K562 (cell line): ENCODE data around the gene RCC1. TPM values are rescaled to one million over a fixed set of nuclear protein-coding genes. Genes with fewer than 3 reads are reported as not detected.

Experiments used
- BACH1 ChIP-seq: fragments of 200-800 bp; sonication (Bioruptor generic); IDR thresholded peaks from 2 replicates; pipeline ENCODE4 v1.6.1; 2016; ENCODE audit warnings: missing genetic modification characterization, missing compliant biosample characterization
- BRD9 ChIP-seq: fragments of 450-650 bp; IDR thresholded peaks from 2 replicates; pipeline ENCODE4 v1.6.1; 2018; ENCODE audit warnings: low read depth; ENCODE audit not compliant: partially characterized antibody
- CCAR2 ChIP-seq: fragments of 200-400 bp; formaldehyde crosslinking; IDR thresholded peaks from 2 replicates; pipeline ENCODE4 v1.6.1; 2017; ENCODE audit warnings: mild to moderate bottlenecking, low read depth, low read length
- CGGBP1 ChIP-seq: fragments of 250-450 bp; sonication (Bioruptor Pico); IDR thresholded peaks from 2 replicates; pipeline ENCODE4 v1.9.0; 2021; ENCODE audit warnings: mild to moderate bottlenecking
- DPF2 ChIP-seq: fragments of 450-650 bp; IDR thresholded peaks from 2 replicates; pipeline ENCODE4 v1.6.1; 2016
- E2F5 ChIP-seq: sonication (generic); formaldehyde crosslinking; IDR thresholded peaks from 2 replicates; pipeline ENCODE4 v1.8.0; 2022; ENCODE audit warnings: mild to moderate bottlenecking, missing genetic modification reagents
- EWSR1 ChIP-seq: fragments of 450-650 bp; IDR thresholded peaks from 2 replicates; pipeline ENCODE4 v1.6.1; 2018; ENCODE audit warnings: borderline replicate concordance, mild to moderate bottlenecking, low read depth, moderate library complexity; ENCODE audit not compliant: partially characterized antibody
- FOSL1 ChIP-seq: fragments of 200-800 bp; sonication (Bioruptor generic); conservative IDR thresholded peaks from 2 replicates; pipeline ENCODE4 v1.6.1; 2016; ENCODE audit warnings: missing genetic modification characterization, missing compliant biosample characterization
- NONO ChIP-seq, 2 experiments: fragments of 200-400 bp in 1 of 2; fragments of 450-650 bp in 1 of 2; formaldehyde crosslinking in 1 of 2; IDR thresholded peaks; 2 replicates each; pipeline ENCODE4 v1.6.1; 2017; ENCODE audit warnings: low read depth in 2 of 2, mild to moderate bottlenecking in 2 of 2, moderate library complexity in 2 of 2, low read length in 1 of 2
- PATZ1 ChIP-seq: fragments of 250-450 bp; sonication (Bioruptor Pico); IDR thresholded peaks from 2 replicates; pipeline ENCODE4 v1.5.0; 2020; ENCODE audit warnings: mild to moderate bottlenecking, borderline replicate concordance
- POLR2H ChIP-seq: IDR thresholded peaks from 2 replicates; pipeline ENCODE4 v1.6.1; 2016; ENCODE audit warnings: missing genetic modification characterization, low read depth, mild to moderate bottlenecking, control low read depth, missing compliant biosample characterization, moderate library complexity
- POLR3A ChIP-seq: IDR thresholded peaks from 2 replicates; pipeline ENCODE4 v1.6.1; 2011; ENCODE audit warnings: borderline replicate concordance, mild to moderate bottlenecking, moderate library complexity; ENCODE audit not compliant: insufficient read length, insufficient read depth; ENCODE audit errors: extremely low read depth
- RB1 ChIP-seq: fragments of 450-650 bp; IDR thresholded peaks from 2 replicates; pipeline ENCODE4 v1.6.1; 2017; ENCODE audit warnings: low read depth, mild to moderate bottlenecking
- RBM25 ChIP-seq: fragments of 200-400 bp; formaldehyde crosslinking; IDR thresholded peaks from 2 replicates; pipeline ENCODE4 v1.6.1; 2018; ENCODE audit warnings: low read length, low read depth, moderate library complexity; ENCODE audit not compliant: severe bottlenecking
- TAF15 ChIP-seq: fragments of 200-400 bp; formaldehyde crosslinking; IDR thresholded peaks from 2 replicates; pipeline ENCODE4 v1.6.1; 2017; ENCODE audit warnings: mild to moderate bottlenecking, low read depth, low read length, moderate library complexity
- TAF9B ChIP-seq: fragments of 450-650 bp; IDR thresholded peaks from 2 replicates; pipeline ENCODE4 v1.6.1; 2018; ENCODE audit warnings: mild to moderate bottlenecking; ENCODE audit not compliant: partially characterized antibody
- TFAM ChIP-seq: fragments of 250-450 bp; sonication (Bioruptor Pico); conservative IDR thresholded peaks from 2 replicates; pipeline ENCODE4 v1.5.0; 2021; ENCODE audit warnings: mild to moderate bottlenecking, moderate library complexity
- ZHX1 ChIP-seq: fragments of 150-350 bp; conservative IDR thresholded peaks from 2 replicates; pipeline ENCODE4 v1.6.1; 2014; ENCODE audit warnings: low read length
- ZKSCAN3 ChIP-seq: fragments of 250-450 bp; sonication (Bioruptor Pico); IDR thresholded peaks from 2 replicates; pipeline ENCODE4 v1.4.0; 2020
- ZNF175 ChIP-seq: fragments of 200-800 bp; sonication (Bioruptor generic); IDR thresholded peaks from 2 replicates; pipeline ENCODE4 v1.6.1; 2016; ENCODE audit warnings: low read depth, mild to moderate bottlenecking, missing genetic modification characterization, missing compliant biosample characterization
- ZNF707 ChIP-seq: fragments of 250-450 bp; sonication (Bioruptor Pico); conservative IDR thresholded peaks from 2 replicates; pipeline ENCODE4 v1.8.0; 2022; ENCODE audit warnings: inconsistent platforms, mild to moderate bottlenecking, moderate library complexity
- ZNF717 ChIP-seq: fragments of 250-450 bp; sonication (Bioruptor Pico); IDR thresholded peaks from 2 replicates; pipeline ENCODE4 v1.5.0; 2021
- ZNF830 ChIP-seq: fragments of 250-450 bp; sonication (Bioruptor Pico); IDR thresholded peaks from 2 replicates; pipeline ENCODE4 v1.5.0; 2021; ENCODE audit warnings: mild to moderate bottlenecking
- polyA plus RNA-seq, 8 experiments: library from polyadenylated mRNA; depleted of rRNA in 4 of 8; stranded (reverse) in 5 of 8; unstranded in 3 of 8; fragments of >200 nt; fragmentation: Nextera tagmentation in 2 of 8; fragmentation: Illumina TruSeq in 1 of 8; extraction: Ambion mirVana in 2 of 8; extraction: Trizol in 1 of 8; gene quantifications; 2 replicates each; pipeline versions ENCODE4 v1.2.1 to v1.2.3, GENCODE V29; 2011 to 2014; ENCODE audit warnings: inconsistent platforms in 1 of 8, missing spikeins in 1 of 8
- total RNA-seq, 7 experiments: library from RNA; depleted of rRNA in 6 of 7; stranded (reverse); fragments of >200 nt in 6 of 7; fragmentation: Illumina TruSeq in 2 of 7; extraction: Trizol in 2 of 7; gene quantifications; 2 replicates each; pipeline versions ENCODE4 v1.2.1 to v1.2.3, GENCODE V29; 2011 to 2021; ENCODE audit warnings: low replicate concordance in 1 of 7

RCC1 gene
- total and polyA plus RNA-seq, 9 of the 15 experiments (the other 6 are each of a cell fraction or from before 2014, with no cell fraction given): 16.4 to 202 (median 107) TPM

- TF ChIP-seq FOSL1 (tag) (no peak), TAF15 (no peak), TAF9B (no peak), POLR3A (no peak), BRD9 (no peak), RBM25 (peak; percentile 34), EWSR1 (no peak), ZNF830 (CRISPR knock-in tag) (peak; percentile 88; the same call in 1 of the 2 replicates), ZHX1 (no peak), ZNF175 (CRISPR knock-in tag) (peak; percentile 67), PATZ1 (CRISPR knock-in tag) (peak; percentile 90), NONO (IDR thresholded peaks at IDR 0.05; ENCODE audit: low read depth in 2 of 2, low read length in 1 of 2) (peak; percentile 92 to 94), CGGBP1 (CRISPR knock-in tag) (peak; percentile 68; the same call in 1 of the 2 replicates), ZNF717 (CRISPR knock-in tag) (no peak), DPF2 (no peak), TFAM (CRISPR knock-in tag) (no peak), E2F5 (CRISPR knock-in tag) (no peak), ZKSCAN3 (CRISPR knock-in tag) (no peak), CCAR2 (no peak), RB1 (peak; percentile 91), POLR2H (tag) (peak; percentile 87), ZNF707 (no peak), BACH1 (tag) (no peak)
These were observed 12.3 kb downstream of the RCC1 start (continued) for GRCh38 chr1:28518000-28518744.
